HL-60 (cell line): ENCODE measurements around the gene NDUFB4.

Experiments
- POLR2AphosphoS5 ChIP-seq: IDR thresholded peaks from 2 replicates; pipeline ENCODE4 v1.6.1; 2012; ENCODE audit warnings: low read depth
- TF ChIP-seq, protein P1 (sequence below): IDR thresholded peaks from one replicate; pipeline ENCODE4 v1.5.1; 2011; ENCODE audit warnings: low read length, control low read depth, inconsistent platforms; ENCODE audit not compliant: insufficient read depth

DNA sequence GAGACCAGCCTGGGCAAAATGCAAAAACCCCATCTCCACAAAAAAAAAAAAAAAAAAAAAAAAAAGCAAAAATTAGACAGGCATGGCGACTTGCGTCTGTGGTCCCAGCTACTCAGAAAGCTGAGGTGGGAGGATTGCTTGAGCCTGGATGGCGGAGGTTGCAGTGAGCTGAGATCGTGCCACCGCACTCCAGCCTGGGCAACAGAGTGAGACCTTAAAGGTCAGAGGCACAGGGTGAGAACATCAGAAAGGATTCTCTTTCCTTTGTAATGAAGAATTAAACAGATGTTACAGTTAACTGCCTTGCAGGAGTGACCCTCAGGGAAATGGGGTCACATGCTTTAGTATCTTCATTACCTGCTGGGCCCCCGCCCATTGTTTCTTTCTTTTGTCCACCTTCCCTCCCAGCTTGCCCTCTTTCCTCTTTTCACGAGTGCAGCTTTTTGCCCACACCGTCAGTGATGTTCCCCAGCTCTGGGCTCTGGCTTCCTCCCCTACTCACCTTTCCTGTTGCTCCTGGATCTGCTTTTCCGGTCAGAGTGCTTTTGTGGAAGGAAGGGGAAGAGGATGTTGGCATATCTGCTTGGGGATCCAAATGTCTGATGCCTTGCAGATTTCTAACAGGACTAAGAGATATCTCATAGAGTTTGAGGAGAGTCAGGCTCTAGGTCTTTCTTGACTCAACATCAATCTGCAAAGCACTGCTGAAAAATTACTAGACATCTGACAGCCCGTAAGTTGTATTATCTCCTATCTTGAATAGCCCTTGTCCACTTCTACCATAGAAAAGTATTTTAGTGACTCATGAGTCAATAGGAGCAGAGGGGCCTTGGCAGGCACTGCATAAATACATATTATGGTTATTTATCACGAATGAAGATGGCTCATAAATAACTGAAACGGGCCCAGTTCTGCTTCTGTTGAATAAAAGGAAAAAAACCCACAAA is 35.6 kb upstream of the NDUFB4 start:
- TF ChIP-seq, protein P1, sequence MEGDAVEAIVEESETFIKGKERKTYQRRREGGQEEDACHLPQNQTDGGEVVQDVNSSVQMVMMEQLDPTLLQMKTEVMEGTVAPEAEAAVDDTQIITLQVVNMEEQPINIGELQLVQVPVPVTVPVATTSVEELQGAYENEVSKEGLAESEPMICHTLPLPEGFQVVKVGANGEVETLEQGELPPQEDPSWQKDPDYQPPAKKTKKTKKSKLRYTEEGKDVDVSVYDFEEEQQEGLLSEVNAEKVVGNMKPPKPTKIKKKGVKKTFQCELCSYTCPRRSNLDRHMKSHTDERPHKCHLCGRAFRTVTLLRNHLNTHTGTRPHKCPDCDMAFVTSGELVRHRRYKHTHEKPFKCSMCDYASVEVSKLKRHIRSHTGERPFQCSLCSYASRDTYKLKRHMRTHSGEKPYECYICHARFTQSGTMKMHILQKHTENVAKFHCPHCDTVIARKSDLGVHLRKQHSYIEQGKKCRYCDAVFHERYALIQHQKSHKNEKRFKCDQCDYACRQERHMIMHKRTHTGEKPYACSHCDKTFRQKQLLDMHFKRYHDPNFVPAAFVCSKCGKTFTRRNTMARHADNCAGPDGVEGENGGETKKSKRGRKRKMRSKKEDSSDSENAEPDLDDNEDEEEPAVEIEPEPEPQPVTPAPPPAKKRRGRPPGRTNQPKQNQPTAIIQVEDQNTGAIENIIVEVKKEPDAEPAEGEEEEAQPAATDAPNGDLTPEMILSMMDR = no peak
- no peak for TF ChIP-seq POLR2AphosphoS5
